LoVo (cell line): ENCODE data around the gene GARIN5B.

Source experiments
- DNase-seq: peaks from one replicate; pipeline ENCODE4 v3.0.0-alpha.2; 2016; ENCODE audit warnings: low spot score

The GARIN5B gene

DNA sequence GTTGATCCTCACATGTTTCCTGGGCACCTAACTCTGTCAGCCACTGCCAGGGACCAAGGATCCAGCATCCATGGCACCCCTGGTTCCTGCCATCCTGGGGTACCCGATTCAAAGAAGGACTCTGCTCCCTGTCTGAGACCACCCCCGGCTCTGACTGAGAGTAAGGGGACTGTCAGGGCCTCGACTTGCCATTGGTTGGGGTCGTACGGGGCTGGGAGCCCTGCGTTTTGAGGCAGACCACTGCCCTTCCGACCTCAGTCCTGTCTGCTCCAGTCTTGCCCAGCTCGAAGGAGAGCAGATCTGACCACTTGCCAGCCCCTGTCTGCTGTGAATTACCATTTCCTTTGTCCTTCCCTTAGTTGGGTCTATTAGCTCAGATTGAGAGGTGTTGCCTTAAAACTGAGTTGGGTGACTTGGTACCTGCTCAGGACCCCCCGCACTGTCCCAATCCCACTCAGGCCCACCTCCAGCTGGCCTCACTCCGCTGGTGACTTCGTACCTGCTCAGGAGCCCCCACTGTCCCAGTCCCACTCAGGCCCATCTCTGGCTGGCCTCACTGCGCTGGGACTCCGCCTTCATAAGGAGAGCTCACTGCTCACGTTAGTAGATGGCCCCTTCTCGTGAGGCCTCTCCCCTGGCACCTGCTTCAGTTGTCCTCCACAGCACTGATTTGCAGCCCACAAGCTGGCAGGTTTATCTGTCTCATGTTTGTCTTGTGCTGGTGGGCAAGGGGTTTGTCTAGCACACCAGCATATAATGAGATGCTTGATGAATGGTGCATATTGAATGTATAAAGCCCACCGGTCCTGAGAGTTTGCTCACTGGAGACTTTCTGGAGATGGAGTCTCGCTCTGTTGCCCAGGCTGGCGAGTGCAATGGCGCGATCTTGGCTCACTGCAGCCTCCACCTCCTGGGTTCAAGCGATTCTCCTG is 26.6 kb upstream of the GARIN5B start:
- no peak for DNase-seq

DNA sequence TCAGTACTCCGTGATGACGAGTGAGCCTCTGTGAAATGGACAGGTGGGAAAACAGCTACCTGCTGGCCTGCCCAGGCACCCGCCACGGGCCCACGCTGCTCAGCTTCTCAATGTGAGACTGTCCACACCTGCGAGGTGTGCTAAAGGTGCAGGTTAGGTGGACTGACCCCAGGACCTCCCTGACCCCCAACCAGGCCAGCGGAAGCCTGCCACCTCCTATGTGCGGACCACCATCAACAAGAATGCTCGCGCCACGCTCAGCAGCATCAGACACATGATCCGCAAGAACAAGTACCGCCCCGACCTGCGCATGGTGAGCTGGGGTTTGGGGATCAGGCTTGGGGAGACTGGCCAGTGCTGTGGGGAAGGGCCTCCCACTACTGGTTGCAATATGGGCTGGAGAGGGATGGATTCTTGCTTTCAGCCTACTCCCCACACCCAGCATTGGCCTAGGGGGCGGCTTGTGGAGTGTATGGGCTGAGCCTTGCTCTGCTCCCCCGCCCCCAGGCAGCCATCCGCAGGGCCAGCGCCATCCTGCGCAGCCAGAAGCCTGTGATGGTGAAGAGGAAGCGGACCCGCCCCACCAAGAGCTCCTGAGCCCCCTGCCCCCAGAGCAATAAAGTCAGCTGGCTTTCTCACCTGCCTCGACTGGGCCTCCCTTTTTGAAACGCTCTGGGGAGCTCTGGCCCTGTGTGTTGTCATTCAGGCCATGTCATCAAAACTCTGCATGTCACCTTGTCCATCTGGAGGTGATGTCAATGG is 24.9 kb upstream of the GARIN5B start:
- DNase-seq: no peak

DNA sequence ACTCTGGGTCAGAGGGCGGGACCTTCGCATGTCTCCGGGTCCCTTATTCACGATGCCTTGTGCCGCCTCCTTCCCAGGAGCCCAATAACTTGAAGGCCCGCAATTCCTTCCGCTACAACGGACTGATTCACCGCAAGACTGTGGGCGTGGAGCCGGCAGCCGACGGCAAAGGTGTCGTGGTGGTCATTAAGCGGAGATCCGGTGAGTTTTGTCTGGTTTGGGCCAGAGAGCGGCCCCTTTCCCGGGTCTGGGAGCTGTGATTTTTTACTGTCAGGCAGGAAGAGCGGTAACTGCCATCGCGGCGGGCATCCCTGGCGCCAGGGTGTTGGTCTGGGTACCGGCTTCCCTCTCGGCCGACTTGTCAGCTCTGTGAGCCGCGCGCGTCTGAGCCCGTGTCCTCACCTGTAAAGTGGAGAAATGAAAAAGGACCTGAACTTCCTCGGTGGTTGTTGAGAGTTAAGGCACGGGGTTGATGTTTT is 23.5 kb upstream of the GARIN5B start:
- DNase-seq: no peak

DNA sequence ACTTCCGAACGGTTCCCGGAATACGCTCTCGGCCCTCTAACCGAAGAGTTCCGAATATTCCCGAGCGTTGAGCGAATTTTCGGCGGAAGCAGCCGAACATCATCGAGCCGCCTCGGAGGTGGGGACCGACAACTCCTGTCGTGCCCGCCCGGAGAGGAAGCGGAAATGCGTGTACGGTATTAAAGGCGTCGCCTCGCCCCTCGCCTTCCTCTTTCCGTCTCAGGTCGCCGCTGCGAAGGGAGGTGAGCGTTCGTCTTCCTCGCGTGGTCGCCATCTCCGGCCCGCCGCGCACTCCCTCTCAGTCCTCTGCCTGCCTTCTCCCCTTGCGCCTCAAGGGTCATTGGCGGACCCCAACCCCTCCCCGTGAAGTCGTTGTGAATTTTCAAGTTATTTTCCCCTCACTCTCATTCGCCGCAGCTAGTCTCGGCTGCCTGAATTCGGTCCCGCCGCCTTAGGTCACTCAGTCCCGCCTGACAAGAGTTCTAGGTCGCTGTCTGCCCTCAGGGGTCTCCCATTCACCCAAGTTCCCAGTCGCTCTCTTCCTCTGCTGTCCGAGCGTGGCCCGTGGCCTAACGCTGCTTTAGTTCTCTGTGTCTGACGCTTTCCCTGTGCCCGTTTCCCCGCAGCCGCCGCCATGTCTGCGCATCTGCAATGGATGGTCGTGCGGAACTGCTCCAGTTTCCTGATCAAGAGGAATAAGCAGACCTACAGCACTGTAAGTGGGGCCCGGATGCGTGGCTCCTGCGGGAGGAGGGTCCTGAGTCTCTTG is 22.8 kb upstream of the GARIN5B start, which contains the start of gene RPL28:
Gene RPL28, plus strand, starts transcription at position 209 of the 769 bp plus-strand sequence. Its CDS starts 426 bp downstream, at position 635.
- DNase-seq: peak; percentile 98

DNA sequence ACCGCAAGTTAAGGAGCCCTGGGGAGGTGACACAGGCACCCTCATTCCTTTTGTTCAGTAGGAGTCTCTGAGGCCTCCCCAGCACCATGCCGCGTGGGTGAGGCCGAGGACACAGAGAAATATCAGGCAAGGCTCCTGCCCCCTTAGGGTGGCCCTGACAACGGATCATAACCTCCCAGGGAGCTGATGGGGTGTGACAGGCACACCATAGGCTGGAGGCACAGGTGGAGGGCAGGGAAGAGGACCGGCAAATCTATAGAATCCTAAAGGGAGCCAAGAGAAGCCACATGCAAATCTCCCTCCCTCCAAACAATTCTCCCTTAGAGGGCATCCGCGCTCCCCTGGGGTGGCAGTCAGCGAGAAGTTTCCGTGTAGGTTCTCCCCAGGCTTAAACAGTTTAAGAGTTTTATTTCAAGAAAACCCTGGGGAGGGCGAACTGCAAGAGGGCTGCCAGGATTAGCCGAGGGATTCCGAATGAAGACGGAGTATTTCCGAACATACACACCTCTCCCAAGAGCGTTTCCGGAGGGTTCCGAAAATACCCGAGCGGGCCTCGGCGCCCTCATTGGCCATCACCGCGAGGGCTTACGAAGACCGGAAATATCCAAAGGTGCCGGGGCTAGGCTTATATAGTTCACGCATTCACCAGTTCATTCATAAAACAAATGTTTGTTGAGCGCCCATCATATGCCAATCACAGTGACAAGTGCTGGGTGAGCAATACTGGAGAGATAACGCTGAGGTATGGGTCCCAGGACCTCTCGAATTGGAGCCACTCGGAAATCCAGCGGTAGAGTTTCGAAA is 22.1 kb upstream of the GARIN5B start:
- peak; percentile 92 for DNase-seq

DNA sequence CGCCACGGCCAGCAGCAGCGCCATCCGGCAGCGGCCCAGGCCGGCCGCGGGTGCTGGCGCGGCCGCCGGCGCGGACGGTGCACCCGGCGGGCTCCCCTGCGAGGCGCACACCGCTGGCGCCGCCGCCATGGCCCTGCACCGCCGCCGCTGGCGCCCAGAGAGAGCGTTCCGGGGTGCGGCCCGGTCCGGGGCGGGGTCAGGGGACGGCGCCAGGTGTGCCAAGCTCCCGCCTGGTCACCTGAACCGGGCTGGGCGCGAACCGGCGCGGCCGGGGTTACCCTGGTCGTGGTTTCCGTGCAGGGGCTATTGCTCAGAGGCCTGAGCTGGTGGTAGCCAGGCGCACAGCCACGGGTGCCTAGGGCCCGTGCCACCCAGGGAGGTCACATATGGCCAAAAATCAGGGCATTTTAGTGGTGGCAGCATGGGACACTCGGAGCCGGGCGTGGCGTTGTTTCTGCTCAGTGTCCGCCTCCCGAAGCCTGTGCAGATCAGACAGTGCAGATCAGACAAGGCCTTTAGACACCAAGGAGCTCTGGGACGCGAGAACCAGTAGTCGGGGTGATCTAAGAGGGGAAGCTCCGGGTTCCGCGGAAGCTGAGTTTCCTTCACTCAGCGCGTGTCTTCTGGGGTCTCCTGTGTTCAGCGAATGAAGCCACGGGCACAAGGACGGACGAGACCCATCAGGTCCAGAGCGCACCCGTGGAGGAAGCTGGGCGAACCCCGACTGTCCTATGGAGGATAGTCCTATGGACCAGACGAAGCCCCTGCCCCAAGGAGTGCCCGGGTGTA is 21.3 kb upstream of the GARIN5B start, which contains the start of gene TMEM238:
Gene TMEM238, minus strand, starts transcription at position 162 of the 789 bp plus-strand sequence. Its CDS starts 33 bp downstream, at position 129.
- peak; percentile 56 for DNase-seq

DNA sequence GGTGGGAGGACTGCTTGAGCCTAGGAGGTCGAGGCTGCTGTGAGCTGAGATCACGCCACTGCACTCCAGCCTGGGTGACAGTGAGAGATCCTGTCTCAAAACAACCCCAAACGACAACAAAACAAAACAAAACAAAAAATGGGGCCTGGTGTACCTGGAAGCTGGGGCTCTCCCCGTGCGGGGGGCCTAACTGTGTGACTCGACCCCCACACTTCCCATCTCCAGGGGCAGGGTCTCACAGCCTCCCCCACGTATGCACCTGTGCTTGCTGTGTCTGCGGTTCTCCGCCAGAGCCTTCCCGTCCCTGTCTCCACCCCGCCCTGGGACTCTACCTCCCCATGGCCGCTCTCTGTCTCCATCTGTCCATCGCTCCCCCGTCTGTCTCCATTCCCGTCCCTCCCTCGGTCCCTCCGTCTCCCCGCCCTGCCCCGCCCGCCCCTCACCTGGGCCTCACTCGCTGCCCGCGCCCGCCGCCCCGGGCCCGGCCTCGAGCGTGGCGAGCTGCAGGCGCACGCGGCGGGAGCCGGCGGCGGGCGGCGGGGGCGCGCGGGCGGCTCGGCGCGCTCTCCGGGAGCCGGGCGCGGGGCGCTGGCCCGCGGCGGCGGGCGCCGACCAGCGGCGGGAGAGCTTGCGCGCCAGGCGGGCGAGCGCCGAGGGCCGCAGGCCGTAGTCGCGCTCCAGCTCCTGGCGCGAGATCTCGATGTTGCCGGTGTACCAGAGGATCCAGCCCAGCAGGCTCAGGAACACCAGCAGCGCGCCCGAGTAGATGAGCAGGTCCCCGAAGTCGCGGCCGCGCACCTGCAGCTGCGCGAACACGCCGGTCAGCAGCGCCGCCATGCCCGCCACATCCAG is 20.4 kb upstream of the GARIN5B start:
- DNase-seq: peak; percentile 63

DNA sequence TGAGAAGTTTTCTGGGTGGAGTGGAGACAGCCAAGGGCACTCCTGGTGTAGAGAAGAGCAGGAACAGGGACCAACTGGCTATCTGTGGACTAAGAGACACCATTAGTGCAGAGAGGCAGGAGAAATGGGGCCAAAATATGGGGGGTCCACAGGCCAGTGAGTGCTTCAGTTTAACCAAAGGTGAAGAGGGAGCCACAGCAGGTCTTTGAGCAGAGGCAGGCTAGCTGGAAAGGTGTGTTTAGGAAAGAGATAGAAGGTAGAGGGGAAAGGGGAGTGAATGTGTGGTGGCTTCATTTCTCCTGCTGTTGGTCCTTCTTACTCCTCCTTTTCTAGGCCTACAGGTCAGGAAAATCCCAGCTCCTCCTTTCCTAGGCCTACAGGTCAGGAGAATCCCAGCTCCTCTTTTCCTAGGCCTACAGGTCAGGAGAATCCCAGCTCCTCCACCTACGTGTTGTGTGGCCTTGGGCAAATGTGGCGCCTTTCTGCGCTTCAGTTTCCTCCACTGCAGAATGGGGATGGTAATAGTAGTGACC is 19.5 kb upstream of the GARIN5B start:
- no peak for DNase-seq

DNA sequence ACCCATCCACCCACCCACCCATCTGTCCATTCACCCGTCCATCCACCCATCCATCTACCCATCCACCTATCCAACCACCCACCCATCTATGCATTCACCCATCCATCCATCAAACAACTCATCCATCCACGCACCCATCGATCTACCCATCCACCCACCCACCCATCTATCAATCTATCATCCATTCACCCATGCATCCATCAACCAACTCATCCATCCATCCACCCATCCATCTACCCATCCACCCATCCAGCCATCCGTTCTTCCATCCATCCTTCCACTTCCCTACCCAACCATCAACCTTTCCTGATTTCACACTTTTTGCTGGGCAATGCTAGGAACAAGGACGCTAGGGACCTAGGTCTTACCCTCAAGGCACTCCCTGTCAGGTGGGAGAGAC is 19.0 kb upstream of the GARIN5B start:
- DNase-seq: no peak

DNA sequence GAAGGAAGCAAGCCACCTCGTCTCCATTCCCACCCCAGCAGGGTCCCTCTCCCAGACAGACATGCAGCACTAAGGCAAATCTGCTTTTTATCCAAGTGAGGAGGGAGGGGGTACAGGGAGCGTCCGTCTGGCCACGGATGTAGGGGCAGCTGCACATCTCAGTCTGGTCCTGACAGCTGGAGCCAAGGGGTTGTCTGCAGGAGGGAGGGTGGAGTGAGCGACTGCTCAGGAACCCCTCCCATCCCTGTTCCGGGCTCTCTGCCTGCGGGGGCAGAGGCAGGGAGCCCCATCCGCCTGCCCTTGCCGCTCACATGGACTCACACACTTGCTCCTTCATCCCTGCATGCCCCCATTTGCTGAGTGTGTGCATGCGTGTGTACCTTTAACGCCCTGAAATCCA is 16.1 kb upstream of the GARIN5B start:
- no peak for DNase-seq

DNA sequence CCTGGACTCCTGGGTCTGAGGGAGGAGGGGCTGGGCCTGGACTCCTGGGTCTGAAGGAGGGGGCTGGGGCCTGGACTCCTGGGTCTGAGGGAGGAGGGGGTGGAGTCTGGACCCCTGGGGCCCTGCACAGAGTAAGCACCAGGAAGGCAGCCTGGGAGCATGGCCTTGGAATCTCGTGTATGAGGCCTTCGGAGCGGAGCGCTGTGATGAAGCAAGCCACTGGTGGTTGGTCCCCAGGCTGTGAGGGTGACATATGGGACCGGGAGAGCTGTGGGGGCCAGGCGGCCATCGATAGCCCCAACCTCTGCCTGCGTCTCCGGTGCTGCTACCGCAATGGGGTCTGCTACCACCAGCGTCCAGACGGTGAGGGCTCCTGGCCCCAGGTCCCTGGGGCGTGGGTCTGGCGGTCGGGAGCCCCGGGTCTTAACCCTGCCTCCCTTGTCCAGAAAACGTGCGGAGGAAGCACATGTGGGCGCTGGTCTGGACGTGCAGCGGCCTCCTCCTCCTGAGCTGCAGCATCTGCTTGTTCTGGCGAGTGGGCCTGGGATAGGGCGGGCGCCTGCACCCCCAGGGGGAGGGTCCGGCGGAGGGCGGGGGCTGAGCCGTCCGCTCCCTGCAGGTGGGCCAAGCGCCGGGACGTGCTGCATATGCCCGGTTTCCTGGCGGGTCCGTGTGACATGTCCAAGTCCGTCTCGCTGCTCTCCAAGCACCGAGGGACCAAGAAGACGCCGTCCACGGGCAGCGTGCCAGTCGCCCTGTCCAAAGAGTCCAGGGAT is 14.5 kb upstream of the GARIN5B start:
- no peak for DNase-seq

DNA sequence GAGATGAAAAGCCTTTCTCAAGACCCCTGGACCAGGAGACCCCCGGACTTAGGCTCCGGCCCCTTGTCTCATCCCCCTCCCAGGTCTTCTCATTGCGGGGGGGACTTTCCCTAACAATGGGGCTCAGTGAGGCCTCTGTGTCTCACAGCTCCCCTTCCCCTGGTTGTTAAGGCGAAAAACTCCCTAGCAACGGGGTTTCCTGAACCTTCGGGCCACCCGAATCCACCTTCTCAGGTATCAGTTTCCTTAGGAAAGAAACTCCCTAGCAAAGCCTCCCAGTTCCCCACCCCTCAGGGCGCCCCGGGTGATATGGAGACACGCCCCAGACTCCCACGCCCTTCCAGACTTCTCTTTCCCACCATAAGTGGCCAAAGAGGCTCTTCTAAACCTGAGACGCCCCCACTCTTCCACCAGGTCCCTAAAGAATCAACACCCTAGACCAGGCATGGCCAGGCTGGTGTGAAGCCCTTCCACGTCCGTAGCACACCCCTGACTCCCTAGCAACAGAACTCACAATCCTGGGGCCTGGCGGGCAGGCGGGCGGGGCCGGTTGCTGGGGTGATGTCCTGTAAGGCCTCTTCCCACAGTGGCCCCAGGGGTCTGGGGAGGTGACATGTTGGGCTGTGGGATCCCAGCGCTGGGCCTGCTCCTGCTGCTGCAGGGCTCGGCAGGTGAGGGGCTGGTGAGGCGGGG is 13.3 kb upstream of the GARIN5B start, which contains the start of gene TMEM190:
Gene TMEM190, plus strand, starts transcription at position 586 of the 693 bp plus-strand sequence. Its CDS starts 28 bp downstream, at position 614.
- no peak for DNase-seq

DNA sequence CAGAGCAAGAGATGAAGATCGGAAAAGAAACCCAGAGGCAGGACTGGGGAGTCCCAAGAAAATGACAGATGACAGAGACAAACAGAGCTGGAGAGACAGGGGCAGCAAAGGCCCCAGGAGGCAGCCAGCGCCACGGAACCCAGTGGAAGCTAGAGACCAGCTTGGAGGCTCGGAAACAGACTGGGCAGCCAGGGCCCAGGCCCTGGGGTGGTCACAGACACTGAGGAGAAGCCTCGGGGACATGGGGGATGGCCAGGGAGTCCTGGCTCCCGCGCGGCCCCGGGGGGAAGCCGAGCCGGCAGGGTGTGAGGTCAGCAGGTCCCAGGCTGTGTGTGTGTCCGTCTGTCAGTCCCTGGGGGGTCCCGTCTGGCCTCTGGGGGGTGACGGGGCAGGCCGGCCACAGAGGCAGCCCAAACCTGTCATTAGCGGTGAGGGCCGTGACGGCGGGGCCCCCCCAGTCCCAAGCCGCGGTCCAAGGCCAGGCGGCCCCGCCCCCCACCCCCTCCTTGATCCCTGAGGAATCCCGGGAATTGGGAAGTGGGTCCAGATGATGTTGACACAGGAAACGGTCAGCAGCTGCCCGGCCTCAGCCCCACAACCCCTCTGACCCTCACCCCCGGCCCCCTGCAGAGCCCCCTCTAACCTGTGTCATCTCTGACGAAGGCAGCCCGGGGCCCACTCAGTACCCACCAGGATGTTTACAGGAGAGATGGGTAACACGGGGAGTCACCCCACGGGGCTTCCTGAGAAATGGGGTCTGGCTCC is 11.1 kb upstream of the GARIN5B start:
- no peak for DNase-seq

DNA sequence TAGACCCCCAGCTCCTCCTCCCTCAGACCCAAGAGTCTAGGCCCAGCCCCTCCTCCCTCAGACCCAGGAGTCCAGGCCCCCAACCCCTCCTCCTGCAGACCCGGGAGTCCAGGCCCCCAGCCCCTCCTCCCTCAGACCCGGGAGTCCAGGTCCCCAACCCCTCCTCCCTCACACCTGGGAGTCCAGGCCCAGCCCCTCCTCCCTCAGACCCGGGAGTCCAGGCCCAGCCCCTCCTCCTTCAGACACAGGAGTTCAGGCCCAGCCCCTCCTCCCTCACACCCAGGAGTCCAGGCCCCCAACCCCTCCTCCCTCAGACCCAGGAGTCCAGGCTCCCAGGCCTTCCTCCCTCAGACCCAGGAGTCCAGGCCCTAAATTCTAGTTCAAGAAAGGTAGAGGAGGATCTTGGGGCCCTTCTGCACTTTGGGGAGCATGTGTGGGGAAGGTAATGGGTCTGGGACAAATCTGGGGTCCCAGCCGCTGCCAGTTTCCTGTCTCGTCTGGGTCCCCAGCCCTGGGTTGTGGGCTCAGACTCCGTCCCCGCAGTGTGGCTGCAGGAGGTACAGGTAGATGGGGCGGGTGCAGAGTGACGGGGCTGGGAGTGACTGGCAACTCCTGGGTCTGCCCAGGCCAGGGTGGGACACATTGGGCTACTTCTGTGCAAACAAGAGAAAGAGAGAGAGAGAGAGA is 10.4 kb upstream of the GARIN5B start:
- DNase-seq: no peak

DNA sequence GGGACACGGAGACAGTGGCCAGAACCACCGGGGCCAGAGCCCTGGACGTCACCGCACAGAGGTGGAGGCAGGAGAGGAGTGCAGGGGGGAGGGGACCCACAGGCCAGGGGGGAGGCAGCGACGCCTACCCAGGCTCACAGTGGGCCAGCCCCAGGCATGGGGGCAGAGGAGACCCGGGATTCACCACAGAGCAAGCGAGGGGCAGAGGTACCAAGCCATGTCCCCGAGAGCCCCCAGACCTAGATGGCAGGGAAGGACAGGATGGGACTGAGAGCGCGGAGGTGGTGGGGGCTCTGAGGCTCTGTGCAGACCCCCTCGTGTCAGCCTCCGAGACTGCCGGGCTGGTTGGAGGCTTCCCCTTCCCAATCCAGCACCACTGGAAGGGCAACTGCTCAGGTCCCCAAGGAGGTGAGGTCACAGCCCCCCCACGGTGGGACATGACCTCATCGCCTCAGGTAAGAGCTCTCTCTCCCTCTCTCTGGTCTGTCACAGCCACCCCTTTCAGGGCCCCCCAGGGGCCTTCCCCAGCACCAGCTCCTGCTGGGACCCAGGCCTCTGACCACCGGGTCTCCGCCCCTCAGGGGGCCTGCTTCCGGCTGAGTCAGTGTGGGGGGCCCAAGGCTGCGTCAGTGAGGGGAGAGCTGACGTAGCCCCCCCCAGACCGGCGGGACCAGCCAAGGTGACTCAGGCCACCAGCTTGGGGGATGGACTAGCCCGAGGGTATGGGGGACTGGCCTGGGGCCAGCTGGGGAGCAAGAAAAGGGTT is 9.4 kb upstream of the GARIN5B start:
- DNase-seq: no peak
